ENCODE data around the gene ZCWPW1.

DNA sequence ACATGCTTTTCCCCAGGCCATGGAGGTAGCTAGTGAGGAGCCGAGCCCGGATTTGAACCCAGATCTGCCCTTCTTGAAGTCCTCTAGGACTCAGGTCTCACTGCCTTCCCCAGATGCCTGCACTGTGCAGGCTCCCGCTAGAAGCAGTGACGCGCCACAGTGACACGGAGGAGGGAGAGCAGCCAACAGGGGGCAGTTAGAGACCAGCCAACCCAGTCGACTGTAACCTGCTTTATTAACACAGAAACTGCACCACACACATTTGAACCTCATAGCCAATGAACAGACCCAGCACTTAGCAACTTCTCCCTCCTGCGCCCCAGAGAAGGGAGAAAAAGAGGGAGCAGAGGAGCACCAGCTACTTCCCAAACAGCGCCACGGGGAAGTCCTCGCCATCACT, 27.8 kb downstream of the ZCWPW1 start:
- TF ChIP-seq, protein P1, sequence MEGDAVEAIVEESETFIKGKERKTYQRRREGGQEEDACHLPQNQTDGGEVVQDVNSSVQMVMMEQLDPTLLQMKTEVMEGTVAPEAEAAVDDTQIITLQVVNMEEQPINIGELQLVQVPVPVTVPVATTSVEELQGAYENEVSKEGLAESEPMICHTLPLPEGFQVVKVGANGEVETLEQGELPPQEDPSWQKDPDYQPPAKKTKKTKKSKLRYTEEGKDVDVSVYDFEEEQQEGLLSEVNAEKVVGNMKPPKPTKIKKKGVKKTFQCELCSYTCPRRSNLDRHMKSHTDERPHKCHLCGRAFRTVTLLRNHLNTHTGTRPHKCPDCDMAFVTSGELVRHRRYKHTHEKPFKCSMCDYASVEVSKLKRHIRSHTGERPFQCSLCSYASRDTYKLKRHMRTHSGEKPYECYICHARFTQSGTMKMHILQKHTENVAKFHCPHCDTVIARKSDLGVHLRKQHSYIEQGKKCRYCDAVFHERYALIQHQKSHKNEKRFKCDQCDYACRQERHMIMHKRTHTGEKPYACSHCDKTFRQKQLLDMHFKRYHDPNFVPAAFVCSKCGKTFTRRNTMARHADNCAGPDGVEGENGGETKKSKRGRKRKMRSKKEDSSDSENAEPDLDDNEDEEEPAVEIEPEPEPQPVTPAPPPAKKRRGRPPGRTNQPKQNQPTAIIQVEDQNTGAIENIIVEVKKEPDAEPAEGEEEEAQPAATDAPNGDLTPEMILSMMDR (IDR thresholded peaks at IDR 0.05), result no peak
- no peak for TF ChIP-seq POLR2A (IDR thresholded peaks at IDR 0.05)
